HepG2 (cell line): ENCODE results near the gene ANKRD13D. TPM values are rescaled to one million over a fixed set of nuclear protein-coding genes. Genes with fewer than 3 reads are reported as not detected.

ENCODE experiments used
- ATAC-seq: fragments of 200-7000 bp; cut with Tn5 transposase; 3 replicates; pipeline ENCODE4 v1.9.1; 2020; ENCODE audit warnings: mild to moderate bottlenecking, moderate library complexity
- BruUV-seq: library from RNA; stranded (reverse); fragments of 400-500 nt; replicated peaks from 2 replicates; lab custom pipeline; 2021; lab: Mats Ljungman, UMichigan
- CTCF ChIA-PET: fragments of 300-600 bp; formaldehyde crosslinking; extraction: SDS; loops from one replicate; lab custom pipeline; 2021; ENCODE audit warnings: low total read pairs, inconsistent platforms, low intra/inter-chr PET ratio; lab: Yijun Ruan, JAX
- POLR2A ChIA-PET: fragments of 350-600 bp; sonication (Branson Sonifier 250); formaldehyde crosslinking; loops from one replicate; lab custom pipeline; 2020; ENCODE audit warnings: antibody characterized with exemption, inconsistent platforms; lab: Yijun Ruan, JAX
- DNase-seq: peaks from one replicate; pipeline ENCODE4 v3.0.0-alpha.2; 2015; ENCODE audit warnings: low spot score
- FAIRE-seq: peaks from 3 replicates; lab custom pipeline; 2011; peaks lifted over from hg19 to GRCh38; lab: Jason Lieb, UNC
- H2AFZ ChIP-seq: one replicate; pipeline ENCODE4 v1.6.1; 2011; ENCODE audit warnings: low read length, inconsistent platforms
- H3K27ac ChIP-seq: fragments of 300-600 bp; 3 replicates; pipeline ENCODE4 v1.8.0; 2011; ENCODE audit warnings: mixed run types, mild to moderate bottlenecking, mixed read lengths, low read length, inconsistent platforms; ENCODE audit not compliant: insufficient read depth; ENCODE audit errors: extremely low read length
- H3K27me3 ChIP-seq, 2 experiments: fragments of 200-600 bp in 1 of 2; 2 replicates in 1 of 2; 3 replicates in 1 of 2; pipeline versions ENCODE4 v1.6.0 to v1.8.0; 2011; ENCODE audit warnings: low read length in 2 of 2, mild to moderate bottlenecking in 2 of 2, moderate library complexity in 2 of 2, inconsistent platforms in 1 of 2; ENCODE audit not compliant: insufficient read depth in 2 of 2, control insufficient read depth in 1 of 2
- H3K36me3 ChIP-seq, 2 experiments: fragments of 200-600 bp in 1 of 2; replicated peaks in 1 of 2; 2 replicates in 1 of 2; 3 replicates in 1 of 2; pipeline versions ENCODE4 v1.5.1 to v1.8.0; 2011; ENCODE audit warnings: low read length in 2 of 2, inconsistent platforms in 1 of 2; ENCODE audit not compliant: insufficient read depth in 2 of 2, control insufficient read depth in 1 of 2
- H3K4me1 ChIP-seq: 2 replicates; pipeline ENCODE4 v1.5.1; 2012; ENCODE audit warnings: low read length, inconsistent platforms; ENCODE audit not compliant: insufficient read depth
- H3K4me2 ChIP-seq: 2 replicates; pipeline ENCODE4 v1.6.0; 2011; ENCODE audit warnings: low read depth, low read length, inconsistent platforms
- H3K4me3 ChIP-seq, 3 experiments: fragments of 200-600 bp in 1 of 3; sonication (generic), shearing (Covaris generic) in 1 of 3; replicated peaks in 1 of 3; 2 replicates each; pipeline ENCODE4 v1.5.1; 2011 to 2016; ENCODE audit warnings: low read length in 3 of 3, inconsistent platforms in 2 of 3, low read depth in 2 of 3, mild to moderate bottlenecking in 2 of 3, control low read depth in 1 of 3, mixed read lengths in 1 of 3; ENCODE audit not compliant: insufficient read depth in 1 of 3
- H3K79me2 ChIP-seq: one replicate; pipeline ENCODE4 v1.6.1; 2011; ENCODE audit warnings: low read length, inconsistent platforms; ENCODE audit not compliant: insufficient read depth
- H3K9ac ChIP-seq: 2 replicates; pipeline ENCODE4 v1.6.0; 2011; ENCODE audit warnings: mild to moderate bottlenecking, low read depth, low read length, inconsistent platforms; ENCODE audit not compliant: insufficient read depth
- H3K9me3 ChIP-seq: 2 replicates; pipeline ENCODE4 v1.5.1; 2012; ENCODE audit warnings: mild to moderate bottlenecking, low read length
- H4K20me1 ChIP-seq: 2 replicates; pipeline ENCODE4 v1.6.0; 2011; ENCODE audit warnings: inconsistent platforms, mild to moderate bottlenecking, low read length, moderate library complexity; ENCODE audit not compliant: insufficient read depth
- CEBPG ChIP-seq: IDR thresholded peaks from 2 replicates; pipeline ENCODE4 v1.6.1; 2016
- CENPX ChIP-seq: sonication (generic); formaldehyde crosslinking; IDR thresholded peaks from 2 replicates; pipeline ENCODE4 v1.9.0; 2021; ENCODE audit warnings: mild to moderate bottlenecking, missing genetic modification reagents, moderate library complexity
- CHCHD3 ChIP-seq: sonication (generic); formaldehyde crosslinking; IDR thresholded peaks from 2 replicates; pipeline ENCODE4 v1.8.0; 2022; ENCODE audit warnings: mild to moderate bottlenecking, missing genetic modification reagents, moderate library complexity
- DPF2 ChIP-seq: sonication (generic); formaldehyde crosslinking; IDR thresholded peaks from 2 replicates; pipeline ENCODE4 v1.4.0; 2020; ENCODE audit warnings: mild to moderate bottlenecking, low read depth, missing genetic modification reagents, borderline replicate concordance
- HINFP ChIP-seq: sonication (generic); formaldehyde crosslinking; IDR thresholded peaks from 2 replicates; pipeline ENCODE4 v1.4.0; 2020; ENCODE audit warnings: low read depth, mild to moderate bottlenecking, missing genetic modification reagents
- JARID2 ChIP-seq: sonication (generic); formaldehyde crosslinking; IDR thresholded peaks from 2 replicates; pipeline ENCODE4 v1.8.1; 2023; ENCODE audit warnings: missing genetic modification reagents, inconsistent platforms; ENCODE audit not compliant: insufficient replicate concordance
- JUN ChIP-seq: sonication (generic); formaldehyde crosslinking; IDR thresholded peaks from 2 replicates; pipeline ENCODE4 v1.4.0; 2020; ENCODE audit warnings: mild to moderate bottlenecking, missing genetic modification reagents
- KDM5B ChIP-seq: sonication (generic); formaldehyde crosslinking; IDR thresholded peaks from 2 replicates; pipeline ENCODE4 v1.4.0; 2020; ENCODE audit warnings: missing genetic modification reagents, mild to moderate bottlenecking, borderline replicate concordance
- PLRG1 ChIP-seq: fragments of 450-650 bp; conservative IDR thresholded peaks from 2 replicates; pipeline ENCODE4 v1.6.1; 2016
- REST ChIP-seq, 2 experiments: IDR thresholded peaks; 2 replicates each; pipeline ENCODE4 v1.6.1; 2011 to 2012; ENCODE audit warnings: low read length in 2 of 2, borderline replicate concordance in 1 of 2, low read depth in 1 of 2, mild to moderate bottlenecking in 1 of 2, moderate library complexity in 1 of 2
- SOX13 ChIP-seq, 3 experiments: fragments of 450-650 bp in 1 of 3; sonication (generic) in 1 of 3; formaldehyde crosslinking in 1 of 3; IDR thresholded peaks in 2 of 3; conservative IDR thresholded peaks in 1 of 3; 2 replicates each; pipeline versions ENCODE4 v1.5.0 to v1.6.1; 2016 to 2020; ENCODE audit warnings: antibody characterized with exemption in 1 of 3, mild to moderate bottlenecking in 1 of 3, missing compliant biosample characterization in 1 of 3, missing genetic modification reagents in 1 of 3, moderate library complexity in 1 of 3
- TMF1 ChIP-seq: sonication (generic); formaldehyde crosslinking; IDR thresholded peaks from 2 replicates; pipeline ENCODE4 v1.8.1; 2022; ENCODE audit warnings: low read depth, missing genetic modification reagents
- ZMYM4 ChIP-seq: sonication (generic); formaldehyde crosslinking; IDR thresholded peaks from 2 replicates; pipeline ENCODE4 v1.8.1; 2023; ENCODE audit warnings: mild to moderate bottlenecking, missing genetic modification reagents
- ZNF569 ChIP-seq: sonication (generic); formaldehyde crosslinking; IDR thresholded peaks from 2 replicates; pipeline ENCODE4 v1.5.0; 2020; ENCODE audit warnings: mild to moderate bottlenecking, missing genetic modification reagents, moderate library complexity, borderline replicate concordance
- ZSCAN29 ChIP-seq: sonication (generic); formaldehyde crosslinking; conservative IDR thresholded peaks from 2 replicates; pipeline ENCODE4 v1.4.0; 2020; ENCODE audit warnings: mild to moderate bottlenecking, missing genetic modification reagents
- WGBS: methylation state at CpG from one replicate; pipeline ENCODE4 v1.1.6; 2017; ENCODE audit warnings: low lambda C conversion rate; 5-methylcytosine and 5-hydroxymethylcytosine counted together
- in situ Hi-C: cut with HindIII; loops from 2 replicates; pipeline ENCODE4 v1.10.0; 2017; ENCODE audit warnings: low pct_unique_long_range_greater_than_20kb; ENCODE audit not compliant: extremely low pct_ligation_motif_present
- intact Hi-C: fragments of 100-400 bp; cut with micrococcal nuclease; formaldehyde crosslinking; loops from one replicate; pipeline ENCODE4 v1.10.0; 2022; ENCODE audit not compliant: unreplicated experiment
- polyA plus RNA-seq, 8 experiments: library from polyadenylated mRNA; depleted of rRNA in 3 of 8; stranded (reverse) in 7 of 8; unstranded in 1 of 8; fragments of >200 nt; fragmentation: Illumina TruSeq in 4 of 8; extraction: Trizol in 4 of 8; gene quantifications; 2 replicates each; pipeline versions ENCODE4 v1.2.1 to v1.2.3, GENCODE V29; 2011 to 2016; ENCODE audit warnings: low read depth in 4 of 8, missing spikeins in 1 of 8, mixed read lengths in 1 of 8; ENCODE audit not compliant: insufficient read depth in 1 of 8
- total RNA-seq, 5 experiments: library from RNA; depleted of rRNA; stranded (reverse); fragments of >200 nt; fragmentation: Illumina TruSeq; extraction: Trizol; gene quantifications; 2 replicates each; pipeline ENCODE4 v1.2.3, GENCODE V29; 2016; ENCODE audit warnings: low read depth in 1 of 5

Gene ANKRD13D
- total and polyA plus RNA-seq, 2 of the 13 experiments (the other 11 are each of a cell fraction or from before 2014, with no cell fraction given): 18.6 to 27.3 TPM

GRCh38 chr11:67279589-67280340 is 9.3 kb upstream of the ANKRD13D start (continued):
- TF ChIP-seq ZSCAN29 (CRISPR knock-in tag) (no peak), KDM5B (CRISPR knock-in tag) (no peak), CENPX (CRISPR knock-in tag) (no peak), ZMYM4 (CRISPR knock-in tag) (no peak)

- in situ Hi-C loops (no loop called here), intact Hi-C loops (no loop called here)
- peaks cover 5% of the 10 kb centered on the region for H3K79me2 ChIP-seq
- peaks cover 9% of the 10 kb centered on the region; the same call in 1 of the 2 replicates for H4K20me1 ChIP-seq
- FAIRE-seq: no peak
- no peak for DNase-seq
- no peaks in the 10 kb centered on the region for H3K4me1 ChIP-seq
- H3K27me3 ChIP-seq: no peaks in the 10 kb centered on the region
- no peaks in the 10 kb centered on the region for H3K9me3 ChIP-seq
- BruUV-seq: no TSS peak
- H3K4me3 ChIP-seq: no peak overlapping the region
- no peak overlapping the region for H2AFZ ChIP-seq
- H3K4me2 ChIP-seq: no peak overlapping the region
- 93% methylated on average over 3 of the region's 13 CpGs for WGBS
- no peak overlapping the region for H3K27ac ChIP-seq
- TF ChIP-seq DPF2 (CRISPR knock-in tag) (no peak), SOX13 (IDR thresholded peaks at IDR 0.05) (no peak), SOX13 (CRISPR knock-in tag; conservative IDR thresholded peaks at IDR 0.05 in 1 of 2, IDR thresholded peaks at IDR 0.05 in 1 of 2) (no peak), CHCHD3 (CRISPR knock-in tag) (no peak), PLRG1 (no peak), CEBPG (no peak), TMF1 (no peak), ZNF569 (CRISPR knock-in tag) (no peak), REST (IDR thresholded peaks at IDR 0.05; ENCODE audit: borderline replicate concordance in 1 of 2, low read depth in 1 of 2, low read length in 2 of 2) (no peak), JARID2 (CRISPR knock-in tag) (no peak), HINFP (CRISPR knock-in tag) (no peak), JUN (CRISPR knock-in tag) (no peak)
- POLR2A ChIA-PET: interaction anchor here (1.3 kb wide), 1 partner anchor 8 kb away, joined by 7 read pairs; the partner anchor contains the start of gene ANKRD13D
- H3K9ac ChIP-seq: no peak overlapping the region
- CTCF ChIA-PET: no interaction called here
- peaks cover 41 to 91% of the 10 kb centered on the region in 2 experiments; a peak in 4 of 5 replicates for H3K36me3 ChIP-seq
- ATAC-seq: no peak
Observed at GRCh38 chr11:67280341-67280787, 8.7 kb upstream of the ANKRD13D start.
